B cell (primary cell): ENCODE results near the gene METAP2. TPM values are rescaled to one million over a fixed set of nuclear protein-coding genes. Genes with fewer than 3 reads are reported as not detected.

Experiments
- ATAC-seq: fragments of 200-7000 bp; cut with Tn5 transposase; one replicate; pipeline ENCODE4 v1.10.0; 2021; ENCODE audit warnings: low read depth, mild to moderate bottlenecking, moderate number of reproducible peaks, moderate library complexity
- CTCF ChIA-PET: fragments of 350-600 bp; sonication (Branson Sonifier 250); formaldehyde crosslinking; loops from one replicate; lab custom pipeline; 2021; ENCODE audit warnings: antibody characterized with exemption, inconsistent platforms; lab: Charles Lee
- POLR2A ChIA-PET: fragments of 350-600 bp; sonication (Branson Sonifier 250); formaldehyde crosslinking; loops from one replicate; lab custom pipeline; 2021; ENCODE audit warnings: antibody characterized with exemption; lab: Charles Lee
- DNase-seq: peaks from one replicate; pipeline ENCODE4 v3.0.0; 2013
- H2AFZ ChIP-seq: 2 replicates; pipeline ENCODE4 v1.6.1; 2012; ENCODE audit warnings: mild to moderate bottlenecking, low read depth, low read length; ENCODE audit not compliant: insufficient read depth, poor library complexity, severe bottlenecking
- H3K27ac ChIP-seq, 2 donors: 1 replicate in 1 of 2; 2 replicates in 1 of 2; pipeline ENCODE4 v1.5.1; 2012 to 2013; ENCODE audit warnings: low read length in 2 of 2, mild to moderate bottlenecking in 2 of 2, moderate library complexity in 1 of 2
- H3K27me3 ChIP-seq, 4 experiments: fragments of 200-600 bp in 1 of 4; sonication (generic) in 1 of 4; replicated peaks in 1 of 4; 1 replicate in 2 of 4; 2 replicates in 2 of 4; pipeline versions ENCODE4 v1.6.1 to v1.7.0; 2013 to 2016; ENCODE audit warnings: low read length in 3 of 4, mild to moderate bottlenecking in 2 of 4, mixed read lengths in 1 of 4, moderate library complexity in 1 of 4; ENCODE audit not compliant: insufficient read depth in 4 of 4, control insufficient read depth in 3 of 4; ENCODE audit errors: control extremely low read depth in 1 of 4
- H3K36me3 ChIP-seq, 2 experiments: replicated peaks in 1 of 2; 1 replicate in 1 of 2; 2 replicates in 1 of 2; pipeline versions ENCODE4 v1.6.1 to v1.7.1; 2013; ENCODE audit warnings: low read length in 1 of 2; ENCODE audit not compliant: insufficient read depth in 2 of 2, control insufficient read depth in 1 of 2; ENCODE audit errors: control extremely low read depth in 1 of 2, extremely low read depth in 1 of 2
- H3K4me1 ChIP-seq, 2 donors: fragments of 200-600 bp in 1 of 2; sonication (generic) in 1 of 2; 1 replicate in 1 of 2; 2 replicates in 1 of 2; pipeline versions ENCODE4 v1.5.1 to v1.6.1; 2013 to 2017; ENCODE audit warnings: low read length in 2 of 2; ENCODE audit not compliant: control insufficient read depth in 2 of 2, insufficient read depth in 2 of 2
- H3K4me2 ChIP-seq: replicated peaks from 2 replicates; pipeline ENCODE3; 2012; ENCODE audit warnings: mild to moderate bottlenecking, low read depth, low read length; ENCODE audit not compliant: poor library complexity, severe bottlenecking
- H3K4me3 ChIP-seq, 5 experiments: fragments of 200-600 bp in 1 of 5; sonication (generic) in 1 of 5; 1 replicate in 3 of 5; 2 replicates in 2 of 5; pipeline versions ENCODE4 v1.5.1 to v1.7.0; 2011 to 2016; ENCODE audit warnings: low read length in 4 of 5, mild to moderate bottlenecking in 4 of 5, low read depth in 2 of 5, control low read depth in 1 of 5, moderate library complexity in 1 of 5; ENCODE audit not compliant: insufficient read depth in 1 of 5; ENCODE audit errors: control extremely low read depth in 1 of 5, extremely low read depth in 1 of 5
- H3K79me2 ChIP-seq: fragments of 200-600 bp; sonication (generic); one replicate; pipeline ENCODE4 v1.6.0; 2016; ENCODE audit warnings: low read length; ENCODE audit not compliant: control insufficient read depth, insufficient read depth
- H3K9ac ChIP-seq: fragments of 200-600 bp; sonication (generic); 2 replicates; pipeline ENCODE4 v1.6.1; 2017; ENCODE audit warnings: mild to moderate bottlenecking, low read length, moderate library complexity
- H3K9me3 ChIP-seq, 3 donors: one replicate each; pipeline versions ENCODE4 v1.6.1 to v1.7.1; 2013; ENCODE audit warnings: low read length in 2 of 3; ENCODE audit not compliant: control insufficient read depth in 2 of 3, insufficient read depth in 1 of 3; ENCODE audit errors: control extremely low read depth in 1 of 3
- H4K20me1 ChIP-seq: 2 replicates; pipeline ENCODE4 v1.6.0; 2012; ENCODE audit warnings: mild to moderate bottlenecking, low read length; ENCODE audit not compliant: insufficient read depth, control insufficient read depth, poor library complexity, severe bottlenecking
- H3K27ac Mint-ChIP-seq: one replicate; pipeline ENCODE4 v1.8.0; 2021; ENCODE audit warnings: mixed read lengths
- H3K27me3 Mint-ChIP-seq: one replicate; pipeline ENCODE4 v1.8.0; 2021; ENCODE audit warnings: mixed read lengths
- H3K4me1 Mint-ChIP-seq: one replicate; pipeline ENCODE4 v1.8.0; 2021; ENCODE audit warnings: mixed read lengths
- H3K4me3 Mint-ChIP-seq: one replicate; pipeline ENCODE4 v1.8.0; 2021; ENCODE audit warnings: mixed read lengths
- H3K9me3 Mint-ChIP-seq: one replicate; pipeline ENCODE4 v1.8.0; 2022; ENCODE audit warnings: mixed read lengths; ENCODE audit not compliant: insufficient read depth
- EZH2 ChIP-seq: IDR thresholded peaks from 2 replicates; pipeline ENCODE4 v1.6.1; 2012; ENCODE audit warnings: borderline replicate concordance, low read depth, mild to moderate bottlenecking, moderate library complexity, low read length; ENCODE audit not compliant: insufficient read depth, poor library complexity, severe bottlenecking
- WGBS: methylation state at CpG from one replicate; pipeline ENCODE4 v1.1.5; 2013; ENCODE audit warnings: missing lambda C conversion rate; ENCODE audit not compliant: insufficient coverage; 5-methylcytosine and 5-hydroxymethylcytosine counted together
- intact Hi-C: fragments of 100-400 bp; cut with micrococcal nuclease; formaldehyde crosslinking; loops from one replicate; pipeline ENCODE4 v1.10.0; 2022
- polyA plus RNA-seq: library from polyadenylated mRNA; depleted of rRNA; stranded (reverse); fragments of >200 nt; gene quantifications from 2 replicates; pipeline ENCODE4 v1.2.3, GENCODE V29; 2012
- total RNA-seq, 2 donors: library from RNA; stranded (reverse); fragments of 120-200 nt in 1 of 2; gene quantifications; 1 replicate in 1 of 2; 2 replicates in 1 of 2; pipeline versions ENCODE4 v1.2.3 to v1.2.4, GENCODE V29; 2013 to 2022
- TF ChIP-seq, protein P1 (sequence below): fragments of 200-600 bp; IDR thresholded peaks from one replicate; pipeline ENCODE4 v1.8.0; 2022; ENCODE audit warnings: antibody characterized with exemption, mild to moderate bottlenecking

METAP2 gene
- total and polyA plus RNA-seq, 2 donors (not counting 1 experiment from before 2014, with no cell fraction given): 15.3 to 49.9 TPM

DNA sequence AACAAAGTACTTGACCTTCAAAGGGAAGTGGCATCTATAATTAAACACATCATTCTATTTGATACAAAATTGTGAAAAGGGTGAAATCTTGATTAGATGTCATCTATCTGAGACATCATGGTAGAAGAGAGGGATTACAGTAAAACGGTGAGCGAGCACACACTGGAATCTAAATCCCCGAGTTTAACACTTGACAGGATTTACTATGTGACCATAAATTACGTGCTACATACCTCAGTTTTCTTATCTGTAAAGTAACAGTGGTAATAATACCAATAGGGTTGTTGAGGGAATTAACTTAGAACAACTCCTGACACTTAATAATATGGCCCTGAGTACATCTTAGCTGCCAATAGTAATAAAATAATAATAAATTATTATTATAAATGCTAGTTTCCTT, 64.1 kb downstream of the METAP2 start:
- no CpG with 5 or more reads among the region's 4 CpGs for WGBS
- no peaks in the 10 kb centered on the region for H3K36me3 ChIP-seq
- no peaks in the 10 kb centered on the region for H3K9me3 ChIP-seq
- Mint-ChIP-seq H3K4me1 (peaks cover 1% of the 10 kb centered on the region), H3K4me3 (no peak overlapping the region), H3K9me3 (no peaks in the 10 kb centered on the region), H3K27me3 (no peaks in the 10 kb centered on the region), H3K27ac (no peak overlapping the region)
- CTCF ChIA-PET: interaction anchor here (0.9 to 9.7 kb wide), 6 partner anchors 8 to 443 kb away, joined by 3 to 213 read pairs (median 3); no protein-coding TSS in a partner anchor
- H3K79me2 ChIP-seq: no peaks in the 10 kb centered on the region
- no peak overlapping the region for H3K9ac ChIP-seq
- H4K20me1 ChIP-seq: no peaks in the 10 kb centered on the region
- intact Hi-C loops: no loop called here
- no peak for DNase-seq
- no peaks in the 10 kb centered on the region for H3K27me3 ChIP-seq
- no peak overlapping the region for H2AFZ ChIP-seq
- no peak for ATAC-seq
- H3K27ac ChIP-seq: no peak overlapping the region
- TF ChIP-seq, protein P1, sequence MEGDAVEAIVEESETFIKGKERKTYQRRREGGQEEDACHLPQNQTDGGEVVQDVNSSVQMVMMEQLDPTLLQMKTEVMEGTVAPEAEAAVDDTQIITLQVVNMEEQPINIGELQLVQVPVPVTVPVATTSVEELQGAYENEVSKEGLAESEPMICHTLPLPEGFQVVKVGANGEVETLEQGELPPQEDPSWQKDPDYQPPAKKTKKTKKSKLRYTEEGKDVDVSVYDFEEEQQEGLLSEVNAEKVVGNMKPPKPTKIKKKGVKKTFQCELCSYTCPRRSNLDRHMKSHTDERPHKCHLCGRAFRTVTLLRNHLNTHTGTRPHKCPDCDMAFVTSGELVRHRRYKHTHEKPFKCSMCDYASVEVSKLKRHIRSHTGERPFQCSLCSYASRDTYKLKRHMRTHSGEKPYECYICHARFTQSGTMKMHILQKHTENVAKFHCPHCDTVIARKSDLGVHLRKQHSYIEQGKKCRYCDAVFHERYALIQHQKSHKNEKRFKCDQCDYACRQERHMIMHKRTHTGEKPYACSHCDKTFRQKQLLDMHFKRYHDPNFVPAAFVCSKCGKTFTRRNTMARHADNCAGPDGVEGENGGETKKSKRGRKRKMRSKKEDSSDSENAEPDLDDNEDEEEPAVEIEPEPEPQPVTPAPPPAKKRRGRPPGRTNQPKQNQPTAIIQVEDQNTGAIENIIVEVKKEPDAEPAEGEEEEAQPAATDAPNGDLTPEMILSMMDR: no peak
- TF ChIP-seq EZH2: no peak
- no peak overlapping the region for H3K4me3 ChIP-seq
- POLR2A ChIA-PET: no interaction called here
- H3K4me2 ChIP-seq: no peak overlapping the region
- H3K4me1 ChIP-seq: no peaks in the 10 kb centered on the region

DNA sequence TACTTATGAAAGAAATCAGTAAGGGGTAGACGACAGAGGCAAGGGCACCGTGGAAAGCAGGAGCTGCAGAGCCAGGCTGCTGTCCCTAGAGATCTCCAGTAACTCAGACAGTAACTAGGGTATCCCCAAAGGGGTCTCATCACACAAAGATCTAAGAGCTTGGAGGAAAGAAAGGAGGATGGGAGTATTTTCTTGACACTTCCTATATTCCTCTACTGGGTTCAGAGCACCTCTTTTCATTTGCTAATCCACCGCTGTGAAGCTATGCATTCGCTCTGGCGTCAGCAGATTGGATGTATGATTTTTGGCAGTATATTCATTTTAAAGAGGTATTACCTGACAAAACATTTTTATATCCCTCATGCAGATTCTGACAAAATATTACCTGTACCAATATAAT, 64.7 kb downstream of the METAP2 start:
- Histone ChIP-seq H3K9me3 (no peaks in the 10 kb centered on the region), H3K79me2 (no peaks in the 10 kb centered on the region), H3K27me3 (no peaks in the 10 kb centered on the region), H3K4me1 (no peaks in the 10 kb centered on the region), H3K9ac (no peak overlapping the region), H3K4me2 (no peak overlapping the region), H2AFZ (no peak overlapping the region), H3K27ac (no peak overlapping the region), H4K20me1 (no peaks in the 10 kb centered on the region), H3K4me3 (no peak overlapping the region), H3K36me3 (no peaks in the 10 kb centered on the region)
- no peaks in the 10 kb centered on the region for H3K27me3 Mint-ChIP-seq
- no peaks in the 10 kb centered on the region for H3K9me3 Mint-ChIP-seq
- H3K4me1 Mint-ChIP-seq: peaks cover 1% of the 10 kb centered on the region
- ChIA-PET POLR2A (no interaction called here), CTCF (interaction anchor here (0.6 to 9.7 kb wide), 6 partner anchors 8 to 443 kb away, joined by 3 to 213 read pairs (median 3); no protein-coding TSS in a partner anchor)
- DNase-seq (no peak), ATAC-seq (no peak)
- WGBS: no CpG with 5 or more reads among the region's 5 CpGs
- intact Hi-C loops: no loop called here
- H3K27ac Mint-ChIP-seq: no peak overlapping the region
- TF ChIP-seq EZH2: no peak
- TF ChIP-seq, protein P1: no peak
- H3K4me3 Mint-ChIP-seq: no peak overlapping the region
